Sciatic nerve (tissue), 2 donors: ENCODE results near the gene BTAF1. TPM values are rescaled to one million over a fixed set of nuclear protein-coding genes. Genes with fewer than 3 reads are reported as not detected.
"Not testable (repeated sequence)": the region's sequence is repeated elsewhere in the genome, so short reads cannot be mapped to it uniquely, and the experiment has no call there.

Experiments used
- ATAC-seq: fragments of 200-7000 bp; cut with Tn5 transposase; one replicate; pipeline ENCODE4 v1.9.1; 2020; ENCODE audit warnings: mild to moderate bottlenecking, moderate library complexity
- DNase-seq: peaks from one replicate; pipeline ENCODE4 v3.0.0-alpha.2; 2020; ENCODE audit warnings: low spot score
- intact Hi-C: fragments of 100-400 bp; cut with DNase I; formaldehyde crosslinking; loops from one replicate; pipeline ENCODE4 v1.14.2; 2022
- total RNA-seq: library from RNA; stranded (reverse); fragmentation: NEBNext Ultra II Directional; extraction: Animal tissue kit (Norgen Biotek cat#: 25700); gene quantifications from one replicate; pipeline ENCODE4 v1.2.1, GENCODE V29; 2021
- donor health status: DM: no; HTN: no; CAD: no.
- donor health status: DM: no; HTN: no; CAD: no.

The BTAF1 gene
- total RNA-seq, 1 donor from 2014 or later = 57.1 TPM

DNA sequence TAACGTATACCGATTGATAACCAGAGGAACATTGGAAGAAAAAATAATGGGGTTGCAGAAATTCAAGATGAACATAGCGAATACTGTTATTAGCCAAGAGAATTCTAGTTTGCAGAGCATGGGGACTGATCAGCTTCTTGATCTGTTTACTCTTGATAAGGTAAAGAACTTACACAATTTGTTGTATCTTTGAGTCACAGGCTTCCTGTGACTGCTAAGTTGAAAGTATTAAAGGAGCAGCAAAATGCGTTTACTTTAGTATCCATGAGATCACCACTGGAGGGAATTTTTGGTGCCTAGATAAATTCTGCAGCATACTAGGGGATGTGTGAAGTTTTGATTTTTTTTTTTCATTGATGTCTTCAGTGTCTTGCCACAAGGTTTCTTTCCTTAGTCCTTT is 103.6 kb downstream of the BTAF1 start:
- DNase-seq (no peak), ATAC-seq (no peak)
- intact Hi-C loops = no loop called here

DNA sequence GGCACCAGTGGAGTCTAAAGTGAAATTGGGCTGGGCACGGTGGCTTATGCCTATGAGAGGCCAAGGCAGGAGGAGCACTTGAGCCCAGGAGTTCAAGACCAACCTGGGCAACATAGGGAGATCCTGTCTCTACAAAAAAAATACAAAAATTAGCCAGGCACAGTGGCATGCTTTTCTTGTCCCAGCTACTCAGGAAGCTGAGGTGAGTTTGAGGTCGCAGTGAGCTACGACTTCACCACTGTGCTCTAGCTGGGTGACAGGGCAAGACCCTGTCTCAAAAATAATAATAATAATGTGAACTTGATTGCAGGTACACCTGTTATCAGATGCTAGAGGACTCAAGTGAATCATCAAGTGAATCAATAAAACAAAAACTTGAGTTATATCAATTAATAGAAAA is 108.0 kb downstream of the BTAF1 start:
- intact Hi-C loops = no loop called here
- no peak for ATAC-seq
- no peak for DNase-seq

DNA sequence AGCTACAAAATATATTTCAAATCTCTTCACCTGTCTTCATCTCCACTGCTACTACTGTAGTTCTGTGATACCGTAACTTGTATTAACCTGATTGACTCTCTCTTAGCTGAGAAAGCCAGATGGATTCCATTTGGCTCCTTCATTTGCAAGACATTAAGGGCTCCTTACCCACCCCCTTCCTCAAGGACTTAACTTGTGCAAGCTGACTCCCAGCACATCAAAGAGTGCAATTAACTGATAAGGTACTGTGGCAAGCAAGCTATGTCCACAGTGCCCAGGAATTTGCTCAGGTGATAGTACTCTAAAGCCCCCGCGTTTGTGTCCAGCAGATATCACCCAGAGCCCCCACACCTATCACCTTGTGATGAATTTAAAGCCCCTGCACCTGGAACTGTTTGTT is 109.5 kb downstream of the BTAF1 start:
- DNase-seq, intact Hi-C loops, ATAC-seq: not testable (repeated sequence)

DNA sequence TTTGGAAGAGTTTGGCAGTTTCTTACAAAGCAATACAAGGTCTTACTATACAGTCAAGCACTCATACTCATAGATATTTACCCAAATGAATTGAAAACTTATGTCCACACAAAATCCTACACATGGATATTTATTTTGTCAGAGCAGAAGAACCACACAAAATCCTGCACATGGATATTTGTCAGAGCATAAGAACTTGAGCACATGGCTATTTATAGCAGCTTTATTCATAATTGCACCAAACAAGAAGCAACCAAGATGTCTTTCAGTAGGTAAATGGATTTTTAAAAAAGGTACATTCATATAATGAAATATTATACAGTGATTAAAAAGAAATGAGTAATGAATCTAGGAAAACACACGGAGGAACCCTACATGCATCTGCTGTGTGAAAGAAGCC is 115.4 kb downstream of the BTAF1 start:
- no peak for ATAC-seq
- intact Hi-C loops = no loop called here
- DNase-seq = no peak

DNA sequence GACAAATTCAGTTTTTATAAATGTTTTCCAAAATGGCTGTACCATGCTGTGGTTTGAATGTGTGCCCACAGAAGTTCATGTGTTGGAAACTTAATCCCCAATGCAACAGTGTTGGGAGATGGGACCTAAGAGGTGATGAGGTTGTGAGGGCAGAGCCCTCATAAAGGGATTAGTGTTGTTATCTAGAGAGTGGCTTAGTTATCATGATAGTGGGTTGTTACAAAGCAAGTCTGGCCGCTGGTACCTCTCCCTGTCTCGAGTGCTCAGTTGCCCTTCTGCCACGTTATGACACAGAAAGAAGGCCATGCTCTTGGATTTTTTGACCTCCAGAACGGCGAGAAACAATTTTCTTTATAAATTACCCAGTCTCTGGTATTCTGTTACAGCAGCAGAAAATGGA is 119.0 kb downstream of the BTAF1 start:
- intact Hi-C loops = no loop called here
- no peak for DNase-seq
- no peak for ATAC-seq

DNA sequence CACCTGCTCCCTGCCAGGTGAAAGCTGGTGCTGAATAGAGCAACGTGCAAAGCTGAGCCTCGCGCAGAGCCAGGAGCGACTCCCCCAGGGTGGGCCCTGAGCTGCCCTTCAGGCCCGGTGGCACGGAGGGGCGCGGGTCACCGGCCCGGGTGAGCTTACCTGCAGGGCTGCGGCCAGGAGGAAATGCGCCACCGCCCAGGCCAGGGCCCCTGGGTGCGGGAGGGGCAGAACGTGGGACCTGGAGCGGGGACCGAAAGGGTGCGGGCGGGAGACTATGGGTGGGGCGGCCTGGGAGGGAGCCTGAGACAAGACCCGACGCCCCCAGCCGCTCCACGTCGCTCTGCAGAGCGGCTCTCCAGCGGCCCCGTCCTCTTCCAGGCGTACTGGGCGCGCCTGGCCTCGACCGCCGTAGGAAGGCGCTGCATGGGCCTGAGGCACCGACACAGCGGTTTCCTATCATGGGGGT is 122.1 kb downstream of the BTAF1 start:
- ATAC-seq (no peak), DNase-seq (no peak)
- intact Hi-C loops = no loop called here

DNA sequence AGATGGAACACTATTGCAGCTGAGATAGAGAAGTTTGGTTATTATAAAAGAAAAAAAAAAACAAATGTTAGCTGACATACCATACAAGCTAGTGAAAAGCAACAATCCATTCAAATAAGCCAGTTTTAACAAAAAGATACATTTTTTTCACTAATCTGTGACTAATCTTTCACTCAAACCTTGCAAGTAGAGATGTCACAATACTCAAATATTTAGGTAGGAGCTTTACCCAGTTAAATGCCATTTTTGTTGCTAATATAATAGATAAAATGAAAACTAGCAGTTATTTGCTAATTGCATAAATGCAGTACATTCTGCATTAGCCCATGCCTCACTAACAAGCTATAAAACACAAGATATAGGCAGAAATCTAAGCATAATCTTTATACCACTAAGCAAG is 123.6 kb downstream of the BTAF1 start:
- intact Hi-C loops = no loop called here
- ATAC-seq (no peak), DNase-seq (no peak)

DNA sequence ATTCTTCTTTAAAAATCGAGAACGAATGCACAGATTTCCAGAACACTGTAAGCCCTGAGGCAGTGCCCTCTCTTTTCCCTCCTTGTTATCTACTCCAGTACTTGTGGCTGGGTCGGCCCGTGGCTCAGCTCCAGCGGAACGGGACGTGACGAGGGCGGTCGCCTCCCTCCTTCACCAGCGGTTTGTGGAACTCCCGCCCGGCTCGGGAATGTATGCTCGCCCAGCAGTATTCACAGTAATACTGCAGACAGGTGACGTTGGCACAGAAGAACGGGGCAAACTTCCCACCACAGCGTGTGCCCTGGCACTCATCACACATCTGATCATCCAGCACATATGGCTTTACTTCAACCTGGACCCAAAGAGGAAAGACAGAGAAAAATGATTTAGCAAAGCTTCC is 128.5 kb downstream of the BTAF1 start:
- ATAC-seq = no peak

DNA sequence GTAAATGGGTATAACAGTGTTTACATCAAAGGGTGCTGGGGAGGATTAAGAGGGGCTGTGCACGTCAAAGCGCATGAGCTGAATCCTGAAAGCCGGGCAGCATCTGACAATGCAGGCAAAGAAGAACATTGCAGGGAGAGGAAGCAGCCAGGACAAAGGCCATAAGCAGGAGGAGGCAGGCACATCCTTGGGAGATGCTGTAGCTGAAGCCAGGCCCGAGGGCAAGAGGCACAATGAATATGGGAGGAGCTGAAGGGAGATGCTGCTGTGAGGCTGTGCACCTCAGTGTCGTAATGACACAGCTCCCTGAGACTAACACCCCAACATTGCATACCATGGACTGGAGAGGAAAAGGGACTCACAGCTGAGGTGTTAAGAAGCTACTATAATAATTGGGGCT is 129.2 kb downstream of the BTAF1 start:
- intact Hi-C loops = no loop called here
- no peak for DNase-seq
- ATAC-seq = no peak

More for the DNA sequence above, 128.5 kb downstream of the BTAF1 start:
- DNase-seq = no peak
- intact Hi-C loops = no loop called here

DNA sequence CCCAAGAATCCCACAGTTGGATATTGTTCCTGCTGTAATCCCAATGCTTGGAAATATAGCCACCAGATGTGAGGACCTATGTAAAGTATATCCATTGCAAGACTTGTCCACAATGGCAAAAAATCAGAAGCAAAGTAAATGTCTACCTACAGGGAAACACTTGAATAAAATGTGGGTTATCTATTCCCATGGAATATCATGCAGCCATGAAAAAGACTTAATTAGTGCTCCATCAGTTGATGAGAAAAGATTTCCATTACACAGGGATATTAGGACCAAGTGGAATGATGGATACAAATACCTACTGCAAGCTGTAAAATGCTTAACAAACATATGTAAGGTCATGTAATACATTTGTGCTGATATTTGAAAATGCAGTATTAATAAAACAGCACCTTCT is 131.2 kb downstream of the BTAF1 start:
- no peak for ATAC-seq
- no peak for DNase-seq
- intact Hi-C loops = no loop called here

DNA sequence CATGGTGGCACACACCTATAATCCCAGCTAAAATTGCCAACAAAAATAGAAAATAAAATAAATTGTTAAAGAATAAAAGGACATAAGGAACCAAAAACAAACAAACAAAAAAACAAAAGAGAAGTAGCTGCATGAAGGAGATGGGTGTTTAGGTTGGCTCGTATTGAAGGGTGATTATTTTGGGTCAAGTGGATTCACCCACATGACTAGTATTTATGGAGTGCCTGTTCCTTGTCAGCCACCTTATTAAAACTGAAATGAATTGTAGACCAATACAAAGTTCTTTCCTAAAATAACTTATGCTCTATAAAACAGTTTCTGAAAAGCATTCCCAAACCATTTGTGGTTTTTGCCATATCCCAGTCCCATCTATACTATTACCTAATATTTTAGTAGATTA is 138.7 kb downstream of the BTAF1 start:
- intact Hi-C loops = no loop called here
- no peak for ATAC-seq
- no peak for DNase-seq

DNA sequence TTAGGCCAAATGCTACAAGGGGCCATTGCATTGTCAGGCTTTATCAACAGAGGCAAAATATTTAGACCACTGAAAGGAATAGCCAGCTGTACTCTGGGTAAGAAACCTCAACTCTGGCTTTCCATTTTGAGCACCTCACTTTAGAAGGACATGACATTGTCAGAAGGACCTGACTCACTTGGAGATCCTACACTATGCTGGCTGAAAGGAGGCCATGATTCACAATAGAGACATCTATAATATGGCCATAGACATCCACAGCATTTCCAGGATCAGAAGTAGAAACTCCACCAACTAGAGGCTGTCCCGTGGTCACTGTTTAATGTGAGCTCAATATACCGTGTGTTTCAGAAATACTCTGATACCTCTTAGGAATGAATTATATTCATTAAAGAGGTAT is 140.9 kb downstream of the BTAF1 start:
- DNase-seq (no peak), ATAC-seq (no peak)
- intact Hi-C loops = no loop called here

DNA sequence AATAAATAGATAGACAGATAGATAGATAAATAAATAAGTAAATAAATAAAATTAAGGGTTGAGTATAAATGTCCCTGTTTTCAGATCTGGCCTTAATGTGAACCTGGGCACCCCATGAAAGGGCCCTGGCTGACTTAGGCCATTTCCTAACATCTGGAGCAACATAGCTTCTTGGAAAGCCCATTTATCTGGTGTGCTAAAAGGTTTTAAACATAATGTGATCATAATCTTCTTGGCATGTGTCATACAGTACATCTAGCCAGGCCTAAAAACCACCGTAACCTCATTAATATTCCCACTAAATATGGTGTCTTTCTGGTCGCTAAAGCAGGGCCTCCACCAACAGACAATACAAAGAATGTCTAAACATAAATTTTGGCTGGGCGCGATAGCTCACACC is 142.8 kb downstream of the BTAF1 start:
- intact Hi-C loops = no loop called here
- ATAC-seq = no peak
- no peak for DNase-seq

DNA sequence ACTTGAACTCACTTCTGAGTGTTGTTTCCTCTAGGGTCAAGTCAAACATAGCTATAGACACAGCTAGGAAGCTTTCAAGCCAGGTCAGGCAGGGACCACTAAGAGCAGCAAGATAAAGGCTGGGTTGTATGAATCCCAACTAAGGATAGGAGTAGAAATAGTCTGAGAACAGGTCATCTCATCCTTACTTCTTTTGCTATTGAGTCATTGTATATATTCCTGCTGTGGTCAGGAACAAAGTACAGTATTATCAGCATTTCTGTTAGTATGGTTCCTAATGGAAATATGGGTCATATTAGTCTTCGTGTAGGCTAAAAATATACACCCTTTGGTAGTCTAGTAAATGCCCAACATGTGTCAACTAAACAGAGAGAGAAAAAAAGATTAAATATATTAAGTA is 145.3 kb downstream of the BTAF1 start:
- ATAC-seq = no peak
- intact Hi-C loops = no loop called here

DNA sequence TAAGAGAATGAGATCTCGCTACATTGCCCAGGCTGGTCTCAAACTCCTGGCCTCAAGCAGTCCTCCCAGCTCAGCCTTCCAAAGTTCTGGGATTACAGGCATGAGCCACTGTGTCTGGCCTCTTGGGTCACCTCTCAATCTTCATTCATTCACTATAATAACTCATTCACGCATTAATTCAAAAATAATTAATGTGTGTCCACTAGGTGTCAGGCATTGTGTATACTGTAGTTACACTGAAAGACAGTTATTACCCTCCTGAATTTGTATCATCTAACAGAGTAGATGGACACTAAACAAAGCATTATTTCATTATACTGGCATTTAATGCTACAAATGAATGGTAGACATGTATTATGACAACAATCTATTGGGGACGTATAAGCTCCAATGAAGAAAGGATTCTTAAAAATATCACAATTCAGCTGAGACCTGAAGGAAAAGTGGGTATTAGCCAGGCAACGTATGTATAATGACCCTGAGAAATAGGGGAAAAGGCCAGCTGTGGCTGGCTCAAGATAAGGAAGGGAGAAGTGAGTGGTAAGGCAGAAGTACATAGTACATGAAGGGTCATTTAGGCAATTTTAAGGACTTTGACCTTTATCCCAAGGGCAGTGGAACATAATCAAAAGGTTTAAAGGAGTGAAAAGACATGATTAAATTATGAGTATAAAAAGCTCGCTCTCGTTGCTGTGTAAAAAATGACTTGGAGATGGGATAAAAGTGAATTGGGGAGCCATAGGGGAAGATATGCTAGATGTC is 150.7 kb downstream of the BTAF1 start:
- ATAC-seq (no peak), DNase-seq (no peak)
- intact Hi-C loops = no loop called here

More for the DNA sequence above, 145.3 kb downstream of the BTAF1 start:
- no peak for DNase-seq

DNA sequence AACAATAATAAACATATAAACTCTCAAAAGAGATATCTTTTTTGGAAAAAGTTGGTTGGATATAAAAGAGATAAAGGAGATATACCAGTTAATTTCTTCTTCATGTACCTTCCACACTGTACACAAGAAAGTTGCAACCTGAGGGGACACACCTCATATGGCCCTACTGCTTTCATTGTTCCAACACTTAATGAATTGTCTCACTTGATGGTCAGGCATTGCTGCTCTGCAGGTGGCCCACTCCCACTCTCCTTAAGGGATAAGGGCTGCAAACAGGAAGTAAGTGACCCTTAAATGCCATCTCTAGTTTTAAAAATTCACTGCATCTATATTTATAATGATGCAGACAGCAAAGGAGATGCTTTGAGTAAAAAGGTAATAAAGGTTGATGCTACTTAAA is 152.3 kb downstream of the BTAF1 start:
- ATAC-seq (no peak), DNase-seq (no peak)
- intact Hi-C loops = no loop called here

DNA sequence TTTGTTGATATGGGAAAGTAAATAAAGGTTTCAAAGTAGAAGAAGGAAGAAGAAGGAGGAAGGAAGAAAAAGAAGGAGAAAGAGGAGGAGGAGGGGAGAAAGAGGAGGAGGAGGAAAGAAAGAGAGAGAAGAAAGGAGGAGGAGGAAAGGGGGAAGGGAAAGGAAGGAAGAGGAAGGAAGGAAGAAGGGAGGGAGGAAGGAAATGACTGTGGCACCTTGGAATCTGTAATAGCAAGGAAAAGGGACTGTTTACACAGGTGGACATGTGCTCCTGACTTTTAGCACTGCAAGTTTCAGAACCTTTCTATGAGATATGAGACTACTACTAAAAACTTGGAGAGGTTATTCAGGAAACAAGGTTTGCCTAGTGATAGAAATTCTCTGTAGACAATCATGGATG is 153.2 kb downstream of the BTAF1 start:
- intact Hi-C loops = no loop called here
- no peak for DNase-seq
- ATAC-seq = no peak

DNA sequence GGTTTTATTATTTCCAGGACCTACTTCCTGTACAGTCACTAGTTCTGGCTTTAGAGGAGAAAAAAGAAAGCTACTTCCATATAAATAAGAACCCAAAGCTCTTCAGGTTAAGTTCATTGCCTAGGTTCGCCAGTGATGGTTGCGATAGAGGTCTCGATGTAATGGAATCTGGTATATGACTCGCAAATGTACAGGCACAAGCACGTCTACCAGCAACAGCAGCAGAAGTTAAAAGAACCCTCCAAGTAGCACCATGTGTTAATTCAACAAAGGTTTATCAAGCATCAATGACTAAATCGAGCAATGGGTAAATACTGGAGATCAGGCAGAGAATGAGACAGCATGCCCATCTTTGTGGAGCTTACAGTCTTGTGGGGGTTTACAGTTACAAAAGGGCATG is 155.4 kb downstream of the BTAF1 start:
- DNase-seq (no peak), ATAC-seq (no peak)
- intact Hi-C loops = no loop called here
